WTC11 (cell line): ENCODE measurements around the gene COPS9. TPM values are rescaled to one million over a fixed set of nuclear protein-coding genes. Genes with fewer than 3 reads are reported as not detected.

Experiments used
- ATAC-seq: fragments of 200-7000 bp; cut with Tn5 transposase; 2 replicates; pipeline ENCODE4 v1.10.0; 2021; ENCODE audit warnings: mild to moderate bottlenecking, moderate library complexity
- CTCF ChIA-PET: fragments of 300-600 bp; sonication (Branson Sonifier 250); formaldehyde crosslinking; loops from one replicate; lab custom pipeline; 2021; ENCODE audit warnings: antibody characterized with exemption; lab: Charles Lee
- POLR2A ChIA-PET: fragments of 350-600 bp; sonication (Branson Sonifier 250); formaldehyde crosslinking; loops from one replicate; lab custom pipeline; 2021; ENCODE audit warnings: antibody characterized with exemption; lab: Charles Lee
- DNase-seq: peaks from one replicate; pipeline ENCODE4 v3.0.0; 2021; ENCODE audit warnings: low spot score
- H3K27ac Mint-ChIP-seq: 2 replicates; pipeline ENCODE4 v1.8.0; 2021; ENCODE audit warnings: mixed read lengths
- H3K27me3 Mint-ChIP-seq: 2 replicates; pipeline ENCODE4 v1.8.0; 2021; ENCODE audit warnings: low read depth, mild to moderate bottlenecking, moderate library complexity, mixed read lengths
- H3K36me3 Mint-ChIP-seq: 2 replicates; pipeline ENCODE4 v1.8.0; 2021; ENCODE audit warnings: mixed read lengths
- H3K4me1 Mint-ChIP-seq: 2 replicates; pipeline ENCODE4 v1.8.0; 2022; ENCODE audit warnings: mixed read lengths
- H3K4me3 Mint-ChIP-seq: 2 replicates; pipeline ENCODE4 v1.8.0; 2021; ENCODE audit warnings: mild to moderate bottlenecking, moderate library complexity, mixed read lengths
- H3K9me3 Mint-ChIP-seq: 2 replicates; pipeline ENCODE4 v1.8.0; 2021; ENCODE audit warnings: mixed read lengths
- AR ChIP-seq: fragments of 250-450 bp; sonication (Bioruptor Pico); IDR thresholded peaks from 2 replicates; pipeline ENCODE4 v1.9.0; 2021; ENCODE audit warnings: mild to moderate bottlenecking
- ATF6 ChIP-seq: sonication (generic); formaldehyde crosslinking; IDR thresholded peaks from 2 replicates; pipeline ENCODE4 v1.8.1; 2023; ENCODE audit warnings: mild to moderate bottlenecking, missing genetic modification reagents
- CDX4 ChIP-seq: fragments of 250-450 bp; sonication (Bioruptor Pico); IDR thresholded peaks from 2 replicates; pipeline ENCODE4 v1.9.0; 2021; ENCODE audit warnings: moderate library complexity, mild to moderate bottlenecking, inconsistent platforms, borderline replicate concordance
- E2F4 ChIP-seq: sonication (generic); formaldehyde crosslinking; IDR thresholded peaks from 2 replicates; pipeline ENCODE4 v1.8.1; 2022; ENCODE audit warnings: low read depth, mild to moderate bottlenecking, moderate library complexity, missing genetic modification reagents, borderline replicate concordance
- ESRRA ChIP-seq: sonication (generic); formaldehyde crosslinking; IDR thresholded peaks from 2 replicates; pipeline ENCODE4 v1.8.1; 2022; ENCODE audit warnings: mild to moderate bottlenecking, missing genetic modification reagents, borderline replicate concordance
- ETV6 ChIP-seq: sonication (generic); formaldehyde crosslinking; IDR thresholded peaks from 2 replicates; pipeline ENCODE4 v1.8.1; 2022; ENCODE audit warnings: mild to moderate bottlenecking, missing genetic modification reagents
- FOXP4 ChIP-seq: sonication (generic); formaldehyde crosslinking; IDR thresholded peaks from 2 replicates; pipeline ENCODE4 v1.8.0; 2022; ENCODE audit warnings: mild to moderate bottlenecking, missing genetic modification reagents
- GRHL2 ChIP-seq: fragments of 250-450 bp; sonication (Bioruptor Pico); IDR thresholded peaks from 2 replicates; pipeline ENCODE4 v1.8.0; 2022; ENCODE audit warnings: mild to moderate bottlenecking, moderate library complexity; ENCODE audit not compliant: insufficient replicate concordance, severe bottlenecking
- IRF1 ChIP-seq: sonication (generic); formaldehyde crosslinking; IDR thresholded peaks from 2 replicates; pipeline ENCODE4 v1.8.0; 2023; ENCODE audit warnings: missing genetic modification reagents
- NFATC4 ChIP-seq: fragments of 250-450 bp; sonication (Bioruptor Pico); IDR thresholded peaks from 2 replicates; pipeline ENCODE4 v1.9.0; 2021; ENCODE audit warnings: mild to moderate bottlenecking
- PREB ChIP-seq: sonication (generic); formaldehyde crosslinking; IDR thresholded peaks from 2 replicates; pipeline ENCODE4 v1.8.1; 2022; ENCODE audit warnings: mild to moderate bottlenecking, missing genetic modification reagents, moderate library complexity, borderline replicate concordance
- TEAD1 ChIP-seq: sonication (generic); formaldehyde crosslinking; IDR thresholded peaks from 2 replicates; pipeline ENCODE4 v1.8.0; 2022; ENCODE audit warnings: mild to moderate bottlenecking, missing genetic modification reagents
- TEAD4 ChIP-seq: sonication (generic); formaldehyde crosslinking; IDR thresholded peaks from 2 replicates; pipeline ENCODE4 v1.8.0; 2022; ENCODE audit warnings: mild to moderate bottlenecking, missing genetic modification reagents
- USF2 ChIP-seq: sonication (generic); formaldehyde crosslinking; IDR thresholded peaks from 2 replicates; pipeline ENCODE4 v1.8.1; 2023; ENCODE audit warnings: mild to moderate bottlenecking, missing genetic modification reagents, moderate library complexity
- ZNF416 ChIP-seq: fragments of 250-450 bp; sonication (Bioruptor Pico); IDR thresholded peaks from 2 replicates; pipeline ENCODE4 v1.9.0; 2021; ENCODE audit warnings: mild to moderate bottlenecking, inconsistent platforms
- ZNF671 ChIP-seq: fragments of 250-450 bp; sonication (Bioruptor Pico); IDR thresholded peaks from 2 replicates; pipeline ENCODE4 v1.8.0; 2021; ENCODE audit warnings: mild to moderate bottlenecking
- total RNA-seq: library from RNA; stranded (reverse); gene quantifications from 3 replicates; pipeline ENCODE4 v1.2.3, GENCODE V29; 2021

COPS9 gene
- total RNA-seq, 1 experiment from 2014 or later, result 142 TPM

GRCh38 chr2:240157147-240157470 lies 21.0 kb upstream of the COPS9 start:
- H3K27me3 Mint-ChIP-seq, result no peaks in the 10 kb centered on the region
- CTCF ChIA-PET, result no interaction called here
- no peak for TF ChIP-seq TEAD1 (CRISPR knock-in tag)
- TF ChIP-seq NFATC4, result no peak
- TF ChIP-seq IRF1, result no peak
- TF ChIP-seq CDX4 (CRISPR knock-in tag), result no peak
- no peak for TF ChIP-seq PREB (CRISPR knock-in tag)
- TF ChIP-seq ZNF416 (CRISPR knock-in tag), result no peak
- no peak for TF ChIP-seq TEAD4 (CRISPR knock-in tag)
- TF ChIP-seq E2F4 (CRISPR knock-in tag), result no peak
- no peak for TF ChIP-seq ZNF671 (CRISPR knock-in tag)
- TF ChIP-seq AR (CRISPR knock-in tag), result no peak

GRCh38 chr2:240156435-240157146 lies 20.5 kb upstream of the COPS9 start:
- no peak for ATAC-seq
- H3K4me1 Mint-ChIP-seq, result 0 out of 2 replicates have a peak, but pooled peaks cover 3% of the 10 kb centered on the region
- H3K27me3 Mint-ChIP-seq, result no peaks in the 10 kb centered on the region
- no peaks in the 10 kb centered on the region for H3K9me3 Mint-ChIP-seq
- no peak overlapping the region for H3K27ac Mint-ChIP-seq
- no peak for DNase-seq
- no peaks in the 10 kb centered on the region for H3K36me3 Mint-ChIP-seq
- TF ChIP-seq ETV6 (CRISPR knock-in tag), result no peak
- no peak for TF ChIP-seq ESRRA (CRISPR knock-in tag)
- TF ChIP-seq USF2 (CRISPR knock-in tag), result peak; percentile 52; the same call in 1 of the 2 replicates
- no peak for TF ChIP-seq GRHL2 (CRISPR knock-in tag)
- TF ChIP-seq FOXP4 (CRISPR knock-in tag), result no peak
- TF ChIP-seq ATF6 (CRISPR knock-in tag), result no peak
- ChIA-PET CTCF (no interaction called here), POLR2A (interaction anchor here (0.5 kb wide), 1 partner anchor 114 kb away, joined by 3 read pairs; no protein-coding TSS in a partner anchor)
- H3K4me3 Mint-ChIP-seq, result no peak overlapping the region

More at GRCh38 chr2:240157147-240157470, 21.0 kb upstream of the COPS9 start:
- Mint-ChIP-seq H3K9me3 (no peaks in the 10 kb centered on the region), H3K36me3 (no peaks in the 10 kb centered on the region), H3K4me3 (no peak overlapping the region), H3K4me1 (0 out of 2 replicates have a peak, but pooled peaks cover 3% of the 10 kb centered on the region), H3K27ac (no peak overlapping the region)
- DNase-seq, result no peak
- ATAC-seq, result no peak
- POLR2A ChIA-PET, result no interaction called here
